GM21515 (cell line): ENCODE data around the gene RALB.
"Not testable (repeated sequence)": the region's sequence is repeated elsewhere in the genome, so short reads cannot be mapped to it uniquely, and the experiment has no call there.

Source experiments
- ATAC-seq: cut with Tn5 transposase; IDR thresholded peaks from one replicate; pipeline ENCODE4 v1.9.1; 2021; ENCODE audit not compliant: unreplicated experiment

RALB gene

GRCh38 chr2:120313695-120314615 is 61.3 kb downstream of the RALB start:
- no peak for ATAC-seq

- no peak for ATAC-seq
Observed at GRCh38 chr2:120314690-120315366, 62.2 kb downstream of the RALB start.

GRCh38 chr2:120315367-120316033 is 62.8 kb downstream of the RALB start:
- ATAC-seq: no peak

GRCh38 chr2:120316071-120316470 is 63.4 kb downstream of the RALB start:
- no peak for ATAC-seq

GRCh38 chr2:120316528-120317179 is 64.0 kb downstream of the RALB start:
- ATAC-seq: no peak

GRCh38 chr2:120317180-120317533 is 64.5 kb downstream of the RALB start:
- ATAC-seq: no peak

- ATAC-seq: no peak
Observed at GRCh38 chr2:120317916-120318315, 65.3 kb downstream of the RALB start.

- no peak for ATAC-seq
Observed at GRCh38 chr2:120318626-120319025, 66.0 kb downstream of the RALB start.

GRCh38 chr2:120319123-120319522 is 66.5 kb downstream of the RALB start:
- ATAC-seq: no peak

- no peak for ATAC-seq
Observed at GRCh38 chr2:120319686-120320317, 67.2 kb downstream of the RALB start.

GRCh38 chr2:120320318-120320851 is 67.7 kb downstream of the RALB start:
- no peak for ATAC-seq

- ATAC-seq: not testable (repeated sequence)
Observed at GRCh38 chr2:120320887-120321556, 68.4 kb downstream of the RALB start.

GRCh38 chr2:120321721-120322284 is 69.2 kb downstream of the RALB start:
- no peak for ATAC-seq

GRCh38 chr2:120322329-120322728 is 69.7 kb downstream of the RALB start:
- no peak for ATAC-seq

GRCh38 chr2:120323214-120323613 is 70.6 kb downstream of the RALB start:
- no peak for ATAC-seq

- ATAC-seq: no peak
Observed at GRCh38 chr2:120323807-120324399, 71.3 kb downstream of the RALB start.

- no peak for ATAC-seq
Observed at GRCh38 chr2:120324933-120325332, 72.3 kb downstream of the RALB start.

GRCh38 chr2:120326066-120326465 is 73.4 kb downstream of the RALB start:
- no peak for ATAC-seq
